Left lung (tissue), 10 donors: Measurements from ENCODE around the gene SRPX. TPM values are rescaled to one million over a fixed set of nuclear protein-coding genes. Genes with fewer than 3 reads are reported as not detected.
A peak's percentile ranks its signal among the peaks of the same experiment; 100 is the strongest.

Source experiments
- ATAC-seq: fragments of 200-7000 bp; cut with Tn5 transposase; one replicate; pipeline ENCODE4 v1.9.1; 2020; ENCODE audit warnings: moderate library complexity
- DNase-seq, 4 donors: peaks; one replicate each; pipeline ENCODE4 v3.0.0-alpha.2; 2013 to 2020
- H3K27ac ChIP-seq, 2 donors: fragments of 200-600 bp; sonication (generic) in 1 of 2; one replicate each; pipeline versions ENCODE4 v1.5.0 to v1.8.0; 2020 to 2021
- H3K27me3 ChIP-seq, 2 donors: fragments of 200-600 bp; sonication (generic) in 1 of 2; one replicate each; pipeline versions ENCODE4 v1.5.0 to v1.8.0; 2020 to 2021
- H3K36me3 ChIP-seq, 2 donors: fragments of 200-600 bp; sonication (generic) in 1 of 2; one replicate each; pipeline versions ENCODE4 v1.5.0 to v1.8.0; 2020 to 2021
- H3K4me1 ChIP-seq, 2 donors: fragments of 200-600 bp; one replicate each; pipeline ENCODE4 v1.8.0; 2021
- H3K4me3 ChIP-seq, 2 donors: fragments of 200-600 bp; sonication (generic) in 1 of 2; one replicate each; pipeline versions ENCODE4 v1.5.0 to v1.8.0; 2020 to 2021; ENCODE audit warnings: mild to moderate bottlenecking in 1 of 2
- H3K9me3 ChIP-seq, 2 donors: fragments of 200-600 bp; sonication (generic) in 1 of 2; one replicate each; pipeline versions ENCODE4 v1.5.0 to v1.8.0; 2020 to 2021
- CTCF ChIP-seq, 2 donors: fragments of 200-600 bp; sonication (generic) in 1 of 2; IDR thresholded peaks; one replicate each; pipeline versions ENCODE4 v1.5.0 to v1.8.0; 2021; ENCODE audit warnings: antibody characterized with exemption in 2 of 2
- intact Hi-C, 2 donors: fragments of 100-400 bp; cut with DNase I; formaldehyde crosslinking; loops; one replicate each; pipeline versions ENCODE4 v1.11.2 to v1.14.2; 2022
- polyA plus RNA-seq, 6 donors: library from polyadenylated mRNA; unstranded; fragments of 120-200 nt; gene quantifications; one replicate each; pipeline ENCODE4 v1.2.1, GENCODE V29; 2013; ENCODE audit not compliant: insufficient read length in 6 of 6
- total RNA-seq, 2 donors: library from RNA; stranded (reverse); fragmentation: NEBNext Ultra II Directional; extraction: Animal tissue kit (Norgen Biotek cat#: 25700); gene quantifications; one replicate each; pipeline ENCODE4 v1.2.1, GENCODE V29; 2021
- donor health status: DM: no; HTN: yes; CAD: no.
- donor health status: DM: no; HTN: no; CAD: no.

Gene SRPX
- total and polyA plus RNA-seq, 8 donors = 27.0 to 54.6 (median 32.3) TPM

- no peaks in the 10 kb centered on the region for H3K9me3 ChIP-seq
- no peaks in the 10 kb centered on the region for H3K27me3 ChIP-seq
- H3K36me3 ChIP-seq = no peaks in the 10 kb centered on the region
- DNase-seq (no peak), ATAC-seq (no peak)
- no peak for TF ChIP-seq CTCF (IDR thresholded peaks at IDR 0.05)
- intact Hi-C loops = loop anchor here in 1 of 2 donors (5.0 to 10.0 kb wide), 2 partner anchors 245 to 428 kb away; no protein-coding TSS in a partner anchor
- no peak overlapping the region for H3K4me3 ChIP-seq
- no peak overlapping the region for H3K27ac ChIP-seq
- no peaks in the 10 kb centered on the region for H3K4me1 ChIP-seq
Observed at GRCh38 chrX:38172596-38172995, 48.1 kb downstream of the SRPX start.

- Histone ChIP-seq H3K4me3 (no peak overlapping the region), H3K4me1 (no peaks in the 10 kb centered on the region), H3K36me3 (no peaks in the 10 kb centered on the region), H3K27ac (no peak overlapping the region), H3K9me3 (no peaks in the 10 kb centered on the region), H3K27me3 (no peaks in the 10 kb centered on the region)
- ATAC-seq = no peak
- intact Hi-C loops = loop anchor here in 1 of 2 donors (5.0 to 10.0 kb wide), 2 partner anchors 243 to 426 kb away; no protein-coding TSS in a partner anchor
- no peak for TF ChIP-seq CTCF (IDR thresholded peaks at IDR 0.05)
- DNase-seq = no peak
Observed at GRCh38 chrX:38170556-38170955, 50.1 kb downstream of the SRPX start.

GRCh38 chrX:38166478-38167083 is 54.1 kb downstream of the SRPX start:
- Histone ChIP-seq H3K4me1 (no peaks in the 10 kb centered on the region), H3K4me3 (no peak overlapping the region), H3K27ac (no peak overlapping the region), H3K9me3 (no peaks in the 10 kb centered on the region), H3K36me3 (no peaks in the 10 kb centered on the region), H3K27me3 (no peaks in the 10 kb centered on the region)
- TF ChIP-seq CTCF (IDR thresholded peaks at IDR 0.05) = peak; percentile 32 to 59
- peak in 2 of 4 donors; percentile 22 to 28 for DNase-seq
- intact Hi-C loops = no loop called here
- ATAC-seq = no peak

GRCh38 chrX:38165023-38165422 is 55.6 kb downstream of the SRPX start:
- no peak overlapping the region for H3K27ac ChIP-seq
- TF ChIP-seq CTCF (IDR thresholded peaks at IDR 0.05) = no peak
- no peaks in the 10 kb centered on the region for H3K4me1 ChIP-seq
- no peaks in the 10 kb centered on the region for H3K27me3 ChIP-seq
- no peak for ATAC-seq
- H3K36me3 ChIP-seq = no peaks in the 10 kb centered on the region
- intact Hi-C loops = no loop called here
- DNase-seq = no peak
- no peak overlapping the region for H3K4me3 ChIP-seq
- H3K9me3 ChIP-seq = no peaks in the 10 kb centered on the region

- Histone ChIP-seq H3K9me3 (no peaks in the 10 kb centered on the region), H3K27me3 (no peaks in the 10 kb centered on the region), H3K4me1 (no peaks in the 10 kb centered on the region), H3K4me3 (no peak overlapping the region), H3K27ac (no peak overlapping the region), H3K36me3 (no peaks in the 10 kb centered on the region)
- intact Hi-C loops = no loop called here
- ATAC-seq (no peak), DNase-seq (no peak)
- TF ChIP-seq CTCF (IDR thresholded peaks at IDR 0.05) = no peak
Observed at GRCh38 chrX:38163193-38163592, 57.5 kb downstream of the SRPX start.
